H1 (cell line): ENCODE data around the gene RTN4RL1. TPM values are rescaled to one million over a fixed set of nuclear protein-coding genes. Genes with fewer than 3 reads are reported as not detected.
"Not testable (repeated sequence)": the region's sequence is repeated elsewhere in the genome, so short reads cannot be mapped to it uniquely, and the experiment has no call there.

Source experiments
- CTCF ChIA-PET: fragments of 300-600 bp; sonication (Branson Sonifier 250); formaldehyde crosslinking; loops from one replicate; lab custom pipeline; 2021; ENCODE audit not compliant: partially characterized antibody; lab: Charles Lee
- POLR2A ChIA-PET: fragments of 300-600 bp; sonication (Branson Sonifier 250); formaldehyde crosslinking; loops from one replicate; lab custom pipeline; 2021; ENCODE audit warnings: inconsistent platforms; ENCODE audit not compliant: partially characterized antibody; lab: Charles Lee
- DNase-seq, 2 experiments: peaks; one replicate each; pipeline versions ENCODE4 v3.0.0 to v3.0.0-alpha.2; 2010 to 2022; ENCODE audit warnings: low spot score in 2 of 2, low read depth in 1 of 2, mixed read lengths in 1 of 2
- FAIRE-seq: peaks from 2 replicates; lab custom pipeline; 2011; peaks lifted over from hg19 to GRCh38; lab: Jason Lieb, UNC
- H2AFZ ChIP-seq: 2 replicates; pipeline ENCODE4 v1.8.1; 2012; ENCODE audit warnings: low read length, inconsistent platforms
- H2AK5ac ChIP-seq: 2 replicates; pipeline ENCODE4 v1.6.1; 2013; ENCODE audit warnings: low read depth, low read length
- H2BK120ac ChIP-seq: replicated peaks from 2 replicates; pipeline ENCODE3; 2013; ENCODE audit warnings: low read depth, low read length, inconsistent platforms
- H2BK12ac ChIP-seq: 2 replicates; pipeline ENCODE4 v1.6.1; 2013; ENCODE audit warnings: low read depth, low read length
- H2BK15ac ChIP-seq: 2 replicates; pipeline ENCODE4 v1.6.1; 2013; ENCODE audit warnings: low read length
- H2BK20ac ChIP-seq: 2 replicates; pipeline ENCODE4 v1.6.1; 2013; ENCODE audit warnings: low read length
- H2BK5ac ChIP-seq: 2 replicates; pipeline ENCODE4 v1.6.1; 2013; ENCODE audit warnings: low read depth, low read length
- H3K14ac ChIP-seq: 2 replicates; pipeline ENCODE4 v1.6.1; 2013; ENCODE audit warnings: inconsistent platforms; ENCODE audit not compliant: insufficient read length
- H3K18ac ChIP-seq: 2 replicates; pipeline ENCODE4 v1.6.1; 2013; ENCODE audit warnings: low read length; ENCODE audit errors: extremely low read depth
- H3K23ac ChIP-seq: 2 replicates; pipeline ENCODE4 v1.6.1; 2013; ENCODE audit warnings: inconsistent platforms; ENCODE audit not compliant: insufficient read length
- H3K23me2 ChIP-seq: 2 replicates; pipeline ENCODE4 v1.6.1; 2013; ENCODE audit warnings: low read depth, low read length
- H3K27ac ChIP-seq: 2 replicates; pipeline ENCODE4 v1.6.1; 2011; ENCODE audit warnings: low read depth, low read length, inconsistent platforms
- H3K27me3 ChIP-seq, 4 experiments: replicated peaks in 1 of 4; 1 replicate in 1 of 4; 2 replicates in 3 of 4; pipeline versions ENCODE4 v1.6.1 to v1.8.1; 2011 to 2013; ENCODE audit warnings: low read length in 3 of 4, mild to moderate bottlenecking in 3 of 4, inconsistent platforms in 2 of 4, mixed read lengths in 2 of 4, moderate library complexity in 1 of 4; ENCODE audit not compliant: control insufficient read depth in 3 of 4, insufficient read depth in 3 of 4; ENCODE audit errors: extremely low read depth in 1 of 4
- H3K36me3 ChIP-seq, 4 experiments: 2 replicates each; pipeline versions ENCODE4 v1.6.1 to v1.8.1; 2011 to 2013; ENCODE audit warnings: mild to moderate bottlenecking in 4 of 4, low read length in 3 of 4, moderate library complexity in 2 of 4, control low read depth in 1 of 4, inconsistent platforms in 1 of 4; ENCODE audit not compliant: insufficient read depth in 4 of 4, control insufficient read depth in 2 of 4
- H3K4ac ChIP-seq: replicated peaks from 2 replicates; pipeline ENCODE3; 2013; ENCODE audit warnings: low read length, low read depth, mixed read lengths, inconsistent platforms; ENCODE audit not compliant: insufficient read length
- H3K4me1 ChIP-seq, 4 experiments: replicated peaks in 1 of 4; 1 replicate in 1 of 4; 2 replicates in 3 of 4; pipeline versions ENCODE4 v1.6.1 to v1.8.1; 2011 to 2013; ENCODE audit warnings: low read length in 3 of 4, inconsistent platforms in 2 of 4, mixed read lengths in 1 of 4; ENCODE audit not compliant: insufficient read depth in 4 of 4, control insufficient read depth in 3 of 4
- H3K4me2 ChIP-seq, 2 experiments: 2 replicates each; pipeline versions ENCODE4 v1.6.1 to v1.8.1; 2011 to 2013; ENCODE audit warnings: low read depth in 2 of 2, low read length in 2 of 2, control low read depth in 1 of 2, inconsistent platforms in 1 of 2, mild to moderate bottlenecking in 1 of 2; ENCODE audit not compliant: insufficient read depth in 1 of 2
- H3K4me3 ChIP-seq, 4 experiments: fragments of 200-600, 300-600 bp in 1 of 4; sonication (generic), shearing (Covaris generic), sonication (Bioruptor Twin) in 1 of 4; 2 replicates each; pipeline versions ENCODE4 v1.5.1 to v1.8.1; 2011 to 2016; ENCODE audit warnings: low read length in 4 of 4, low read depth in 3 of 4, control low read depth in 2 of 4, inconsistent platforms in 2 of 4, mild to moderate bottlenecking in 2 of 4, mixed read lengths in 1 of 4, moderate library complexity in 1 of 4; ENCODE audit not compliant: insufficient read depth in 2 of 4; ENCODE audit errors: extremely low read depth in 1 of 4
- H3K56ac ChIP-seq: replicated peaks from 2 replicates; pipeline ENCODE3; 2013; ENCODE audit warnings: low read depth, mild to moderate bottlenecking, mixed read lengths, low read length, inconsistent platforms; ENCODE audit not compliant: insufficient read length
- H3K79me1 ChIP-seq: 2 replicates; pipeline ENCODE4 v1.6.1; 2013; ENCODE audit warnings: low read depth, low read length, control low read depth
- H3K79me2 ChIP-seq, 2 experiments: 2 replicates each; pipeline versions ENCODE4 v1.6.1 to v1.8.1; 2012 to 2013; ENCODE audit warnings: low read length in 2 of 2, mild to moderate bottlenecking in 2 of 2, inconsistent platforms in 1 of 2; ENCODE audit not compliant: insufficient read depth in 2 of 2, control insufficient read depth in 1 of 2
- H3K9ac ChIP-seq, 4 experiments: replicated peaks in 1 of 4; 1 replicate in 1 of 4; 2 replicates in 3 of 4; pipeline versions ENCODE4 v1.6.1 to v1.8.1; 2011 to 2013; ENCODE audit warnings: low read depth in 3 of 4, low read length in 3 of 4, control low read depth in 2 of 4, mild to moderate bottlenecking in 2 of 4, moderate library complexity in 2 of 4, inconsistent platforms in 1 of 4; ENCODE audit errors: extremely low read depth in 1 of 4
- H3K9me3 ChIP-seq, 2 experiments: 2 replicates each; pipeline versions ENCODE4 v1.6.1 to v1.8.1; 2012 to 2013; ENCODE audit warnings: mild to moderate bottlenecking in 2 of 2, moderate library complexity in 2 of 2, control low read depth in 1 of 2, inconsistent platforms in 1 of 2, low read depth in 1 of 2, low read length in 1 of 2, mixed read lengths in 1 of 2; ENCODE audit not compliant: insufficient read depth in 2 of 2
- H4K20me1 ChIP-seq, 2 experiments: replicated peaks in 1 of 2; 2 replicates each; pipeline versions ENCODE3 to v1.8.1; 2011 to 2013; ENCODE audit warnings: inconsistent platforms in 2 of 2, low read length in 2 of 2, mild to moderate bottlenecking in 1 of 2; ENCODE audit not compliant: insufficient read depth in 2 of 2, control insufficient read depth in 1 of 2
- H4K5ac ChIP-seq: 2 replicates; pipeline ENCODE4 v1.6.1; 2013; ENCODE audit warnings: low read length, low read depth, mixed read lengths, inconsistent platforms; ENCODE audit not compliant: insufficient read length
- H4K8ac ChIP-seq: 2 replicates; pipeline ENCODE4 v1.8.0; 2013; ENCODE audit warnings: mild to moderate bottlenecking, moderate library complexity, low read length, inconsistent platforms; ENCODE audit not compliant: insufficient read depth; ENCODE audit errors: extremely low read depth
- H4K91ac ChIP-seq: replicated peaks from 2 replicates; pipeline ENCODE3; 2013; ENCODE audit warnings: low read length, mixed read lengths, inconsistent platforms; ENCODE audit not compliant: insufficient read length
- CEBPB ChIP-seq: IDR thresholded peaks from 2 replicates; pipeline ENCODE4 v1.6.1; 2012; ENCODE audit warnings: low read depth, low read length
- EP300 ChIP-seq, 2 experiments: IDR thresholded peaks; 1 replicate in 1 of 2; 2 replicates in 1 of 2; pipeline ENCODE4 v1.6.1; 2011 to 2012; ENCODE audit warnings: low read depth in 2 of 2, low read length in 2 of 2, mild to moderate bottlenecking in 2 of 2, borderline replicate concordance in 1 of 2, inconsistent platforms in 1 of 2, moderate library complexity in 1 of 2
- JUND ChIP-seq: IDR thresholded peaks from 2 replicates; pipeline ENCODE4 v1.6.1; 2011; ENCODE audit warnings: mild to moderate bottlenecking, improper control_type of control experiment, low read length
- RNF2 ChIP-seq: fragments of 200-900, 300-1000 bp; sonication (generic); IDR thresholded peaks from 2 replicates; pipeline ENCODE4 v1.7.1; 2016; ENCODE audit warnings: borderline replicate concordance, low read depth, mild to moderate bottlenecking, antibody characterized with exemption, low read length; ENCODE audit not compliant: poor library complexity, severe bottlenecking; ENCODE audit errors: missing control alignments
- TAF7 ChIP-seq: optimal IDR thresholded peaks from 2 replicates; pipeline ENCODE3; 2011; ENCODE audit warnings: low read depth, mild to moderate bottlenecking, inconsistent platforms, low read length, moderate library complexity, borderline replicate concordance
- WGBS, 2 experiments: shearing (Covaris generic) in 1 of 2; methylation state at CpG; one replicate each; pipeline versions ENCODE4 v1.1.6 to v1.1.7; 2013 to 2015; ENCODE audit warnings: low lambda C conversion rate in 2 of 2, mixed read lengths in 2 of 2, inconsistent platforms in 1 of 2, low coverage in 1 of 2, missing lambda C conversion rate in 1 of 2; ENCODE audit not compliant: insufficient replicate concordance in 2 of 2, insufficient coverage in 1 of 2, insufficient read length in 1 of 2; ENCODE audit errors: extremely low coverage in 1 of 2, missing lambda C conversion rate in 1 of 2; 5-methylcytosine and 5-hydroxymethylcytosine counted together
- polyA plus RNA-seq, 7 experiments: library from polyadenylated mRNA; depleted of rRNA in 3 of 7; stranded (reverse) in 5 of 7; unstranded in 2 of 7; fragments of >200 nt in 5 of 7; fragments of 200-250 nt in 2 of 7; gene quantifications; 1 replicate in 5 of 7; 2 replicates in 1 of 7; 4 replicates in 1 of 7; pipeline versions ENCODE4 v1.2.1 to v1.2.3, GENCODE V29; 2011 to 2013; ENCODE audit warnings: missing spikeins in 2 of 7, mixed read lengths in 2 of 7
- total RNA-seq: library from RNA; stranded (reverse); fragmentation: NEBNext Ultra II Directional; extraction: Animal tissue kit (Norgen Biotek cat#: 25700); gene quantifications from 2 replicates; pipeline ENCODE4 v1.2.1, GENCODE V29; 2021

The RTN4RL1 gene
- total and polyA plus RNA-seq, 2 of the 8 experiments (the other 6 are each of a cell fraction or from before 2014, with no cell fraction given), result 0.09 TPM; not detected in 1

DNA sequence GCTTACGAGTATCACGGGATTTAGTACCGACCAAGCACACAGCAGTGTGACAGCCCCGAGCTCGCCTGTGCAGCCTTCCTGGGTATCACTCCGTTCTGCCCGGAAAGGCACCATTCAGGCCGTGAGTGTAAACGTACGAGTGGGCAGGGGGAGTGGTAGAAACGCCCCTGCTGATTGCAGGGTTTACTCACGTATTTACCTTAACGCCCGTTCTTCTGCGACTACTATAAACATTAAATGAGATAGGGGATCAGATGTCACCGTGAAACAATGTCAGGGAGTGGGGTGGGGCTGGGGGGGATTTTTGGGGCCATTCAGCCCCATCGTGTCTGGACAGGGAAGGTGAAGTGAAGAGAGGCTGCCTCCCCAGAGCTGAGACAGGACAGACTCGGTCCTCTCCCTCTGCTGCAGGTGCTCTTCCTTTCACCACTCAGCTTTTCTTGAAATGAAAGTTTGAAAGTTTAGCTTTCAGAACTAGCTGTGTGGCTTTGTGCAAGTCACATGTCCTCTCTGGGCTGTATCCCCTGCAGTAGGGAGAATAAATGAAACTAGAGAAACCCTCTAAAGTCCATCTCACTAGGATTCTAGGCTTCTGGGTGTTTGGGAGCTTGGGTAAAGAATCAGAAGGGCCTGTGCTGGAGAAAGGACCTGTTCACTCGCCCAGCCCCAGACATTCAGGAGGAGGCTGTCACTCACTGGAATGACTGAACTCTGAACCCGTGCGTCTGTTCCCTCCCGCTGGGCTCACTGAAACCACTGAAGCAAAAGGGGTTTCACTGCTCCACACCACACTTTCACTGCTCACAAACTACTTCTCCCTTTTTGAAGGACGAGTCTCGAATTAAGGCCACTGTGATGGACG lies 128.7 kb downstream of the RTN4RL1 start (continued):
- TF ChIP-seq TAF7, result no peak
- TF ChIP-seq RNF2, result no peak
- no peak for TF ChIP-seq EP300 (IDR thresholded peaks at IDR 0.05; ENCODE audit: borderline replicate concordance in 1 of 2, low read depth in 2 of 2, low read length in 2 of 2)
- TF ChIP-seq CEBPB, result no peak
- no peak for TF ChIP-seq JUND

DNA sequence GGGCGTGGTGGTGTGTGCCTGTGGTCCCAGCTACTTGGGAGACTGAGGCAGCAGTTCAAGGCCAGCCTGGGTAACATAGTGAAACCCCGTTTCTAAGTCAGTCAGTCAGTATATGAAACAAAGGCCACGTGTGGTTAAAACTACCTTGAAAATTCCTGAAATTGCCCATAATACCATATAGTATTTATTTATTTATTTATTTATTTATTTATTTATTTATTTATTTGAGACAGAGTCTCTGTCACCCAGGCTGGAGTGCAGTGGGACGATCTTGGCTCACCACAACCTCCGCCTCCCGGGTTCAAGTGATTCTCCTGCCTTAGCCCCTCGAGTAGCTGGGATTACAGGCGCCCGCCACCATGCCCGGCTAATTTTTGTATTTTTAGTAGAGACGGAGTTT lies 129.7 kb downstream of the RTN4RL1 start:
- H4K8ac ChIP-seq, result not testable (repeated sequence)

More for the DNA sequence above, 129.7 kb downstream of the RTN4RL1 start:
- H3K9ac ChIP-seq, H4K20me1 ChIP-seq, H2BK20ac ChIP-seq, H3K79me2 ChIP-seq, POLR2A ChIA-PET, H3K79me1 ChIP-seq, H3K18ac ChIP-seq, H3K27ac ChIP-seq, H2BK120ac ChIP-seq, H4K5ac ChIP-seq, H2AFZ ChIP-seq, H3K23me2 ChIP-seq, H3K4me2 ChIP-seq, H4K91ac ChIP-seq, H2AK5ac ChIP-seq, H3K9me3 ChIP-seq, H2BK5ac ChIP-seq, H2BK12ac ChIP-seq, H3K4ac ChIP-seq, DNase-seq, H3K56ac ChIP-seq, FAIRE-seq, H3K27me3 ChIP-seq, H3K23ac ChIP-seq, H3K4me1 ChIP-seq, H3K14ac ChIP-seq, H3K4me3 ChIP-seq, H2BK15ac ChIP-seq: not testable (repeated sequence)
- peaks cover 12 to 64% (median 45%) of the 10 kb centered on the region in 4 experiments for H3K36me3 ChIP-seq
- 96% methylated on average over 8 of the region's 11 CpGs; no CpG with 5 or more reads in 1 of the 2 experiments for WGBS, 2 experiments
- CTCF ChIA-PET, result interaction anchor here (1.3 to 1.9 kb wide), 4 partner anchors 9 to 145 kb away, joined by 3 to 6 read pairs (median 4); no protein-coding TSS in a partner anchor
